Measurements from ENCODE around the gene FAM120AOS.
A peak's percentile ranks its signal among the peaks of the same experiment; 100 is the strongest.

FAM120AOS gene

GRCh38 chr9:93453047-93453914 lies at the start of gene FAM120AOS:
TSS of gene FAM120AOS (minus strand) at chr9:93453581. CDS start at chr9:93452709, 872 bp downstream.
- TF ChIP-seq CTCF (conservative IDR thresholded peaks at IDR 0.05): no peak
- H3K27ac ChIP-seq: peak within 1 kb of the TSS; percentile 96

- no peak for TF ChIP-seq CTCF (conservative IDR thresholded peaks at IDR 0.05)
- peak overlapping the region; percentile 11; the same call in 1 of the 2 replicates for H3K27ac ChIP-seq
These were observed 48.0 kb upstream of the FAM120AOS start for GRCh38 chr9:93501406-93501805.

GRCh38 chr9:93500571-93501298 lies 47.4 kb upstream of the FAM120AOS start:
- H3K27ac ChIP-seq: peak overlapping the region; percentile 11; the same call in 1 of the 2 replicates
- TF ChIP-seq CTCF (conservative IDR thresholded peaks at IDR 0.05): no peak

GRCh38 chr9:93496285-93496684 lies 42.9 kb upstream of the FAM120AOS start:
- H3K27ac ChIP-seq: no peak overlapping the region
- no peak for TF ChIP-seq CTCF (conservative IDR thresholded peaks at IDR 0.05)

- TF ChIP-seq CTCF (conservative IDR thresholded peaks at IDR 0.05): no peak
- no peak overlapping the region for H3K27ac ChIP-seq
These were observed 40.6 kb upstream of the FAM120AOS start for GRCh38 chr9:93493949-93494348.

- no peak for TF ChIP-seq CTCF (conservative IDR thresholded peaks at IDR 0.05)
- H3K27ac ChIP-seq: no peak overlapping the region
These were observed 38.9 kb upstream of the FAM120AOS start for GRCh38 chr9:93492327-93492726.

GRCh38 chr9:93491593-93492232 lies 38.3 kb upstream of the FAM120AOS start:
- no peak overlapping the region for H3K27ac ChIP-seq
- TF ChIP-seq CTCF (conservative IDR thresholded peaks at IDR 0.05): no peak
